SK-N-SH (cell line): ENCODE results near the gene PTH2.

ENCODE experiments used
- CTCF ChIP-seq: fragments of 200-600 bp; sonication (generic); IDR thresholded peaks from 2 replicates; pipeline ENCODE4 v1.6.1; 2017; ENCODE audit warnings: antibody characterized with exemption, mild to moderate bottlenecking, moderate library complexity
- EP300 ChIP-seq, 2 experiments: IDR thresholded peaks; 2 replicates each; pipeline versions ENCODE4 v1.4.0 to v1.6.1; 2012; ENCODE audit warnings: borderline replicate concordance in 1 of 2, low read depth in 1 of 2, low read length in 1 of 2
- FOXJ3 ChIP-seq: sonication (generic); formaldehyde crosslinking; IDR thresholded peaks from 2 replicates; pipeline ENCODE4 v1.5.1; 2020; ENCODE audit warnings: mild to moderate bottlenecking, missing genetic modification reagents
- GATA2 ChIP-seq: sonication (generic); formaldehyde crosslinking; IDR thresholded peaks from 2 replicates; pipeline ENCODE4 v1.5.0; 2020; ENCODE audit warnings: mild to moderate bottlenecking, missing genetic modification reagents
- JUND ChIP-seq: IDR thresholded peaks from 2 replicates; pipeline ENCODE4 v1.4.0; 2012
- MAX ChIP-seq: IDR thresholded peaks from 2 replicates; pipeline ENCODE4 v1.4.0; 2012; ENCODE audit warnings: low read depth
- RAD21 ChIP-seq: IDR thresholded peaks from 2 replicates; pipeline ENCODE4 v1.6.1; 2012; ENCODE audit warnings: mild to moderate bottlenecking, low read length
- RFX5 ChIP-seq: IDR thresholded peaks from 2 replicates; pipeline ENCODE4 v1.6.1; 2012; ENCODE audit warnings: mild to moderate bottlenecking, improper control_type of control experiment, low read length
- SIN3A ChIP-seq: IDR thresholded peaks from 2 replicates; pipeline ENCODE4 v1.6.1; 2012; ENCODE audit warnings: low read depth, mild to moderate bottlenecking, low read length, moderate library complexity, borderline replicate concordance
- SMC3 ChIP-seq: IDR thresholded peaks from 2 replicates; pipeline ENCODE4 v1.6.1; 2012; ENCODE audit warnings: low read depth, low read length, improper control_type of control experiment
- ZBTB33 ChIP-seq: IDR thresholded peaks from 2 replicates; pipeline ENCODE4 v1.4.0; 2012; ENCODE audit warnings: low read depth, borderline replicate concordance

GRCh38 chr19:49422407-49423070, 702 bp downstream of the PTH2 start:
- peak; percentile 59 for TF ChIP-seq CTCF
- TF ChIP-seq JUND, result no peak
- no peak for TF ChIP-seq GATA2 (CRISPR knock-in tag)
- TF ChIP-seq SMC3, result no peak
- TF ChIP-seq ZBTB33, result no peak
- no peak for TF ChIP-seq FOXJ3 (CRISPR knock-in tag)
- no peak for TF ChIP-seq EP300 (IDR thresholded peaks at IDR 0.05; ENCODE audit: borderline replicate concordance in 1 of 2, low read depth in 1 of 2, low read length in 1 of 2)
- no peak for TF ChIP-seq SIN3A
- TF ChIP-seq MAX, result no peak
- TF ChIP-seq RAD21, result no peak
- no peak for TF ChIP-seq RFX5
